HEK293T (cell line): ENCODE data around the gene CIB4.

Experiments
- ARNT ChIP-seq: fragments of 450-650 bp; IDR thresholded peaks from 2 replicates; pipeline ENCODE4 v1.6.1; 2017; ENCODE audit warnings: mild to moderate bottlenecking
- BHLHE40 ChIP-seq: fragments of 450-650 bp; IDR thresholded peaks from 2 replicates; pipeline ENCODE4 v1.6.1; 2016; ENCODE audit warnings: mild to moderate bottlenecking, moderate library complexity, borderline replicate concordance
- ELF4 ChIP-seq: fragments of 450-650 bp; IDR thresholded peaks from 2 replicates; pipeline ENCODE4 v1.6.1; 2017; ENCODE audit warnings: antibody characterized with exemption
- FOXA1 ChIP-seq: fragments of 450-650 bp; IDR thresholded peaks from 2 replicates; pipeline ENCODE4 v1.6.1; 2016; ENCODE audit warnings: mild to moderate bottlenecking
- FOXK2 ChIP-seq: fragments of 450-650 bp; IDR thresholded peaks from 2 replicates; pipeline ENCODE4 v1.6.1; 2016; ENCODE audit warnings: mild to moderate bottlenecking
- FOXM1 ChIP-seq: fragments of 450-650 bp; IDR thresholded peaks from 2 replicates; pipeline ENCODE4 v1.6.1; 2017; ENCODE audit warnings: mild to moderate bottlenecking, borderline replicate concordance
- HDGF ChIP-seq: fragments of 450-650 bp; IDR thresholded peaks from 2 replicates; pipeline ENCODE4 v1.6.1; 2017; ENCODE audit warnings: antibody characterized with exemption, borderline replicate concordance
- L3MBTL2 ChIP-seq: fragments of 450-650 bp; conservative IDR thresholded peaks from 2 replicates; pipeline ENCODE4 v1.6.1; 2016; ENCODE audit warnings: mild to moderate bottlenecking
- LEF1 ChIP-seq: fragments of 450-650 bp; IDR thresholded peaks from 2 replicates; pipeline ENCODE4 v1.6.1; 2017; ENCODE audit warnings: mild to moderate bottlenecking, borderline replicate concordance
- NFRKB ChIP-seq: fragments of 450-650 bp; IDR thresholded peaks from 2 replicates; pipeline ENCODE4 v1.6.1; 2016; ENCODE audit warnings: mild to moderate bottlenecking, moderate library complexity
- PKNOX1 ChIP-seq: fragments of 450-650 bp; IDR thresholded peaks from 2 replicates; pipeline ENCODE4 v1.6.1; 2016
- SP1 ChIP-seq: fragments of 450-650 bp; IDR thresholded peaks from 2 replicates; pipeline ENCODE4 v1.6.1; 2017
- SUZ12 ChIP-seq: fragments of 450-650 bp; IDR thresholded peaks from 2 replicates; pipeline ENCODE4 v1.6.1; 2016; ENCODE audit warnings: mild to moderate bottlenecking
- TARDBP ChIP-seq: fragments of 450-650 bp; IDR thresholded peaks from 2 replicates; pipeline ENCODE4 v1.6.1; 2016

- TF ChIP-seq FOXM1 (no peak), BHLHE40 (no peak), LEF1 (no peak), NFRKB (no peak), FOXA1 (no peak), SUZ12 (no peak), ARNT (no peak), L3MBTL2 (no peak), TARDBP (no peak), SP1 (no peak), FOXK2 (no peak), HDGF (no peak), ELF4 (no peak), PKNOX1 (no peak)
Measured at GRCh38 chr2:26580151-26580550, 61.0 kb downstream of the CIB4 start.
